Activated CD8-positive, alpha-beta memory T cell treated with anti-CD3 and anti-CD28 coated beads for 4 hours (primary cell): ENCODE measurements around the gene KCND3.
"Not testable (repeated sequence)": the region's sequence is repeated elsewhere in the genome, so short reads cannot be mapped to it uniquely, and the experiment has no call there.

Experiments used
- DNase-seq, 2 donors: peaks; one replicate each; pipeline ENCODE4 v3.0.0-alpha.2; 2020; ENCODE audit warnings: low read depth in 2 of 2

KCND3 gene

DNA sequence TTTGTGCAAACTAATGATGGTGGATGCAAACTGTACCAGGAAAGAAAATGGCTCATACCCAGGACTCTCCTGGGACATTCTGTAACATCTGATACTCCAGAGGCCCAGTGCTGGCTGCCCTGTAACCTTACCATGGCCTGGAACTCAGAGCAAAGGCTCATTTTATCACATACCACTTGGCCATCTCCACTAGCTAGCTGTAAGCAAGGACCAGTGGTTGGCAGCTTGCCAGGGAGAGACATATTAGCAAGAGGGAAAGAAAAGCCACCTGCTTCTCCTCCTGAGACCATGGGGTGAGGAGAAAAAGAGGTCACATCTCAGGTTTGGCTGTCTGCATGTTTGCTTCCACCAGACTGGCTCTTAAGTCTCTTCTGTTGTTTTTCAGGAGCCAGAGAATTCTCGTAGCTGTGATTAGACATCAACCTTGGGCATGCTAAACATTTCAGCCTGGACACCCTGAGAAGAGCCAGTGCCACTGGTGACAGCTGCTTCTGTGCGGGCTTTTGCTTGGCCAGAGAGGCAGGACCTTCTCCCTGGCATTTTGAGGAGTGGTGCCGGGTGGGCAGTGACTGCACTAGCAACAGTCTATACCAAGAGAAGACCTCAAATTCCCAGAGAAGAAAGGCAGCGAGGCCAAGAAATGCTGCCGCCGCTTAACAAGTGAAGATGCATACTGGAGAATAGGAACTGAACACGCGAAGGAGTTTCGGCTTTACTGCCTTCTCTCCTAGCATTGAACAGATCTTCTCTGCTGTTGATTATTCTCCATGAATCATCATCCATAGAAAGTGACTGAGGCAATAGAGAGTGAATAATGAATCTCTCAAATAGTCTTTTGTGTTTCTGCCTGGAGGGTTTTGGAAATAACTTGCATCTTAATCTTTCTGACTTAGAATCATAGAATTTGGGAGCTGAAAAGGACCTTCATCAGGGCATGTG lies 243.5 kb downstream of the KCND3 start:
- no peak for DNase-seq

DNA sequence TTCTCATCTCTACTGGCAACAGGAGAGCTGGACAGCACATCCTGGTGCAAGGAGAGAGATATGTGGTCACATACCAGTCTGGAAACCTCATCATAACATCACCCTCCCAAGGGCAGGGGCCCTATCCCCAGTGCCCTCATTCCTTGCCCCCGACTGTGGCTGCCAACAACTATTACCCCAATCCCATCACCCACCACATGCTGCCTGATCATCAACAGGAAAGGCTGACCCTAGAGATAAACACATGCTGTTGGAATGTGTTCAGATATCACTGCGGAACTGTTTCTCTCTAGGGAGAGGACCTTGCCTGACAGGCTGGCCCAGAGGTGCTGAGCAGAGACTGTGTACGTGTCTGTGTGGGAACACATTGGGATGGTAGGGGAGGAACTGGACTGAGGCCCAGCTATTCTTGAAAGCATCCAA lies 245.8 kb downstream of the KCND3 start:
- DNase-seq: no peak

DNA sequence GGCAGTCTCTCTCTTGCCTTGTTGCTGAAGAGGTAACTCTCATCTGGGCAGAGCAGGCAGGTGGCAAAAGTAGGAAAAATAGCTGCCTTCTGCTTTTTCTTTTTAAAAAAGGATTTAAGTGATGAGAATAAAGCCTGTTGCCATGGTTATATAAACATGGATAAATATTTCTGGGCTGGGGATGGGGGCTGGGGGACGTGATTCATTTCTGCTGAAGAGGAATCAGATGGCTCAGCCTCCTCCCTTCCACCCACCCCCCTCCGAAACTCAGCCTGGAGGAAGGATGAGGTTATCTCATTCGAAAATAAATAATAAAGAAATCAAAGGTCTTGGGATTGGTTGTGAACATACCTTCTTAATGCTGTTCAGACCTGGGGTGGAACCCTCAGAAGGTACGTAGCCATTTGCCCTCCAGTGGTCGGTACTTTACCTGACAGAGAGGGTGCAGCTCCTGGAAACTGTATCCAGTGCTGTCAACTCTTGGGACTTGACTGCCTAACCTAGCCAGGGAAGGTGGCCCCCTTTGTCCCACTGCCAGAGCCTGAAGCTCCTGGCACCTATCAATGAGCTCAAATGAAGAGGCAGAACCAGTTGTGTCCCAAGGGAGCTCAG lies 246.4 kb downstream of the KCND3 start:
- no peak for DNase-seq

DNA sequence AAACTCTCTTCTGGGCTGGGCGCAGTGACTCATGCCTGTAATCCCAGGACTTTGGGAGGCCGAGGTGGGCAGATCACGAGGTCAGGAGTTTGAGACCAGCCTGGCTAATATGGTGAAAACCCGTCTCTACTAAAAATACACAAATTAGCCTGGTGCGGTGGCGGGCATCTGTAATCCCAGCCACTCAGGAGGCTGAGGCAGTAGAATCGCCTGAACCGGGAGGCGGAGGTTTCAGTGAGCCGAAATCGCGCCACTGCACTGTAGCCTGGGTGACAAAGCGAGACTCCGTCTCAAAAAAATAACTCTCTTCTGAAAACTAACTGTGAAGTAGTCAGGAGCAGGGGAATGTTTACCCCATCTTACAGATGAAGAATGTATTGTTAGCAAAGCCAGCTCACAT lies 247.2 kb downstream of the KCND3 start:
- DNase-seq: not testable (repeated sequence)

DNA sequence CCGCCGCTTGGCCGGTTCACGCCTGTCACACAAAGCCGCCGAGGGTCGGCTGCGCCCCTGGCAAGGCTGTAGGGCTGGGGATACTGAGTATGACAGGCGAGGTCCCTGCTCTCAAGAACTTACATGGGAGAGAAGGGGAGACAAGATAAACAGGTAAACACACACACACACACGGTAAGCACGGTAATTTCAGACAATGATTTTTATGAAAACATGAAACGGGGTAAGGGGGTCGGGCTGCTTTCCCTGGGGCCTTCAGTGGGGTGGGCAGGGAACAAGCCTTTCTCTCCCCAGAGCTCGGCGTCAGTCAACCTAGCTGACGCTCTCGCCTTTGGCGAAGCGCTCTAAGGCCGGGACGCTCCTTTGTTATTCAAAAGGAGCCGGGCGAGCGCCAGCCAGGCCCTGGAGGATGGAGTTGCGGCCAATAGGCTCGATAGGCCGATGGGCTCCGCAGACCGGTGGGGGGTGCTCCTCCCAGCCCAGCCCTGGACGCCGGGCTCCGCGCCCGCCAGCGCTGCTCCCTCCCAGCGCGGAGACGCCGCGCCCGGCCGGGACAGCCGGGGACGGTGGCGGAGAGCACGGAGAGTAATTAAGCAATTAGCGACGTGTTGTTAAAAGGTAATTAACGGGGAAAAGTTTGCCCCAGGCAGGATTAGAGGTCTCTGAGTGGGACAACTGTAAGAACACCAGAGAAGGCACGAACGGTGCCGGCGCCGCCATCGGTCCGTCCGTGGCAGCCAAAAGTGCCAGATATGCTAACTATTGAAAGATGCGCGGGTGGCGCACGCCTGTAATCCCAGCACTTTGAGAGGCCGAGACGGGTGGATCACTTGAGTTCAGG lies 249.3 kb downstream of the KCND3 start:
- no peak for DNase-seq

DNA sequence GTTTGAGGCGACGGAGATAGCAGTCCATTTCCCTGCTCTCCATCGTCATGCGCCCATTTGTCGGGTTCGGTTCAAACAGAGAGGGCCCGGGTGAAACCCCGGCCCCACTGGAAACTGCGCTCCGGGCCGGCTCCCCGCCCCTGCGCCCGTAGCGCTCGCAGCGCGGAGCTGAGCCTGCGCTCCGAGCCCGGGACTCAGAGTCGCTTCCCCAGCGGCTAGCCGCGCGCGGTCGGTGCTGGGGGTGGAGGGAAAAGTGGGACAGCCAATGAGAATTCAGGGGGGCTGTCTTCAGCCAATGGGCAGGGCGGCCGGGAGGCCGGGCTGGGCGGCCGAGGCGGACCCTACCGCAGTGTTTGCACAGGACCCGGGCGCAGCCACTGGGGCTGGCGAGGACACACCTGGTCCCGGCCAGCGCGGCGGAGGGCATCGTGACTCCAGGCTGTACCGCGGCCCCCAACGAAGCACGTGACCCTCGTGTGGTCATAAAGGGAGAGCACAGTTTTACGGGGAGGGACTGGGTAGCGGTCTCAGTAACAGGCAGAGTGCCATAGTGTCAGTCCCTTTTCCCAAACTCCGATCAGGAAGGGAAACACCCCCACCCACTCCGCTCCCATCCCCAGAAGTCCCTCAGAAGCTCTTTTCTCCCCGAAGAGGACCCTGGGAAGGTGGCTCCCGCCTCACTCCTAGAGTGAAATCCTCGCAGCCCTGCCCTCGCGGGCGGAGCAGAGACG lies 250.1 kb downstream of the KCND3 start, which contains the start of gene INKA2:
TSS of gene INKA2 (minus strand) at position 202 of the 731 bp plus-strand sequence. CDS start at position 49, 153 bp downstream.
- peak; percentile 39 to 41 for DNase-seq

DNA sequence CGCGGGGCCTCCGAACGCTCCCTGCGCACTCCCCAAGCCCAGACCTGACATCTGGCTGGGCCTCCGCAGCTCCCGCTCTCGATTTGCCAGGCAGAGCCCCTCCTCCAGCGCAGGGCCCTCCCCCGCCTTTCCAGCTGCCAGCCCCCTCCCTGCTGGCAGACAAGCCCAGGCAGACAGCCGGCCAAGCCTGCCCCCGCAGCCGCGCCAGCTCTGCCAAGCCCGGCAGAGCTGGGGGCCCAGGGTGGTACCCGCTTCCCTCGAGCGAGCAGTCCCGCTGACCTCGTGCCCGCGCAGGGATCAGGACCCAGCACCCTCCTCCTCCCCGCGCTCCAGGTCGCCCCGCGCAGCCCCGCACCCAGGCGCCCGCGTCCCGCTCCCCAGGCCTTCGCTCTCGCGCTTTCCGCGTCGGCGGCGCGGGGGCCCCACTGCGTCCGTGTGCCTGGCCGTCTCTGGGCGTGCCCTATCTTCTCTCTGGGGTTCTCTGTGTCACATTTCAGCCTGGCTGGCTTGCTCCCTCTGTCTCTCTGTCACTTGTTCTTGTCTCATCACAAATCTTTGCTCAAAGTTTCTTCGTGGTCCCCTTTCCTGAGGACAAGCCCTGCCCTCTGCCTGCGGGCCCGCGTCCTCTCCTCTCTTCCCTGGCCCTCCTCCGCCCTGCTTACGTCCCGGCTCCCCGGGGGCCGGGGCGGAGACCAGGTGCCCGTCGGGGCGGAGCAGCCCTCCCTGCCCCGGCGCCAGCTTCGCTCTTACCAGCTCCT lies 250.9 kb downstream of the KCND3 start:
- no peak for DNase-seq

DNA sequence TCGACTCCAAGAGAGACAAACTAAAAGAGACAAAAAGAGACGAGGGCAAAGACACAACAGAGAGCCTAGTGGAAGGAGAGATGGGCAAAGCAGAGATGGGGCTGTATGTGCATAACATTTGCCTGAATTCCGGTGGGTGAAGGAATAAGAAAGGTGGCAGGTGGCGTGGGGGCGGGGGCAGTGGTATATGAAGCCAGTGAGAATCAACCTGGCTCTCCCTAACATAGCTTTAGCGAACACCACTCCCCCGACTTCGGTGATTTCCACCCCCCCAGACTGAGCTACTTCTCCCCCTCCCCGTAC lies 251.4 kb downstream of the KCND3 start:
- DNase-seq: no peak

DNA sequence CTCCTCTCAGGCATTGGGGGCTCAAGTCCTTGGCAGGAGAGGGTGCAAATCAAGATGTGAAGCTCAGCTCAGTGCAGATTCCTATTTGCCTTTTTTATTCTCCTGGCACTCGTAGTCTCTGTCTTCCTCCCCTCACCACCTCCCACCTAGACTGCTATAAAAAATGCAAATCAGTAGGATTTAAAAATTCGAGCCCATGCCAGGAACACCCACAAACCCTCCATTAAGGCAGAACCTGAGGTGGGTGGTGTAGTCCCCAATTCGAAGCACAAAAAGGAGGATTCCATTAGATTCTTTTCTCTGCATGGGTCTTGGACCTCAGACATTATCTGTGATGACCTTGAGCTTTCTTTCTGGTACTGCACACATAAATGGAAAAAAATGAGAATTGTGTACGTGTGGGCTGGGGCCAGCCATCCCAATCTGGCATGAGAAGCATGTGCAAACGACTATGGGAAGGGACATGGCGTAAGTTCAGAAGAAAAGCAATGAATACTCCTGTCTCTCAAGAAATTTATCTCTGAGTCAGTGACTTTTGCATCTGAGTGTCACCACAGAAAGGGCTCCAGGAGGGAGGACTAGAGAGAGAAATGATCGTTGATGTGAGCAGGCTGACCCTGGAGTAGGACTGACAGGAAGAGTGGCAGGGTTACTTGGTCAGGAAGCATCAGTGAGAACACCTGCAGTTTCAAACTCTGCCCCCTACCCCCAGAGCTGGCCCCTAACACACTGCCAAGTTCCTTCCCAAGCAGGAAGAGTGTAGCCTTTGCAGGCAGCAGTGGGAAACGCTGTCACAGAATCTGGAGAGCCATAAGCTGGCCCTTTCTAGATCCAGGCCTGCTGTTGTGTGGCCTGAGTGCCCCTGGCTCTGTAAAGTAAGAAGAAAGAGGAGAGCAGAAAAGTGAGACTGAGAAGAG lies 252.0 kb downstream of the KCND3 start:
- DNase-seq: no peak

DNA sequence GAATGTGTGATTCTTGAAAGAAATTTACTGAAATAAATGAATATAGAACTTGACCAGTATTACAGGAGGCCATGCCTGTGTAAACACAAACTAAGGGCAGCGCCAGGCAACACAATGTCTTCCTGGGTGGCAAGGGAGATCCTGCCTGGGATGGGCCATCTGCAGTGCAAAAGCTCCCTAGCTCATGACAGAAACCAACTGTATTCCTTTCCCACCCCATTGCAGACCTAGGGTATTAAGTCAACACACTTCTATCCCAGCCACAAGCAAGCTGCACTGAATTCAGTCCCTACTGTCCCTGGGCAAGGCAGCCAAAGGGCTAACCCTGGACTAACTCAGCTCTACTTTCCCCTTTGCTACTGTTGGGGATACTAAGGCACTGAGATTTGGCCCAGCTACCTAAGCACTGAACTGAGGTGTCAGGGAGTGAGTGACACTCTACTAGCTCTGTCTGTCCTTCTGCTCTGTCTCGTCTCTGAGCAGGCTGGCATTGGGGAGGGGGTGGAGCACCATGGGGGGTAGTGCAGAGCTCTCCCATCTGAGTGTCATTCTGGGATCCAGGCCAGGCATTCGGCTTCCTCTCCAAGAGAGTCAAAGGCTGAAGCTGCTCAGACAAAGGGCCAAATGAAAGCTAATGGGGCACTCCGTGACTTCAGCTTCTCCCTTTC lies 252.8 kb downstream of the KCND3 start:
- no peak for DNase-seq

DNA sequence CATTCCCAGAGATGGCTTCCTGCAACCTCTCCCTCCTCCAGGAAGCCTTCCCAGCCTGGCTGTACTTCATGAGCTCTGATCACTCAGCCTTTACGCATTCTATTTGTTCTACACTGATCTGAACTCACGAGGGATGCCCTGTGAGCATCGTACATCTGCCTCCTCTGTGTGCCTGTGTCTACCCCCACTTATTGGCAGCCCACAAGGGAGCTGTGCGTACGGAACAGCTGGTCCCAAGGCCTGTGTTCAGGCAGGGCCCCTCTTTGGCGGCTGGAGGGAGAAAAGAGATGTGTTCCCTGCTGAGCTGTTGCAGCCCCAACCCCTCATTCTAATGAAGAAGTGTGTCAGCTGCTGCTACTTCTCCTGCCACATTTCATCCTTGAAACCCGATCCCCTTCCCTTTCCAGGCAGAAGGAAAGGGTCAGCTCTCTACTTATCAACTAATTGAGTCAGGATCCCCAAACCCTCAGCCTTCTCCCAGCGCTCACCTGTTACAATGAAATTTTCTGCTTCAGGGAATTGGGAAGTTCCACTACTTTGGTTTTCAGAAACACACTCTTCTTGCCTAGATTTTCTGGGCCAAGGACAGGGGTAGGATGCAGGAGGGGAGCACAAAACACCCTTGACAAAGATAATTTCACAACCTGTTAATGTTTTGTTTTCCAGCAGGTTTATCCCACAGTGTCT lies 253.5 kb downstream of the KCND3 start:
- no peak for DNase-seq

DNA sequence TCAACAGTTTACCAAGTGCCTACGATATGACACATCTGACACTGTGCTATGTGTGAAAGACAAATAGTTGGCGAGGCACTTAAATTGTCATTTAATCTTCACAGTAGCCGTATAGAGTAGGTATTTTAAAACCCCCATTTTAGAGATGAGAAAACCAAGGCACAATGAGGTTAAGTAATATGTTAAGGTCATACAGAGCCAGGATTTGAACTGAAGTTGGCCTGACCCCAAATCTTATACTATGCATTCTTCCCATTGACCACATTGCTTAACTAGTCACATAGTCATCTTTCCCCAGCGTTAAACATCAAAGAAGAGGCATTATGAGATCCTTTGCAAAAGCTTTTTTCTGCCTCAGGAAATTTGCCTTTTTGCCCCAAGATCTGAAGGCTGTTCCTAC lies 254.1 kb downstream of the KCND3 start:
- DNase-seq: no peak

DNA sequence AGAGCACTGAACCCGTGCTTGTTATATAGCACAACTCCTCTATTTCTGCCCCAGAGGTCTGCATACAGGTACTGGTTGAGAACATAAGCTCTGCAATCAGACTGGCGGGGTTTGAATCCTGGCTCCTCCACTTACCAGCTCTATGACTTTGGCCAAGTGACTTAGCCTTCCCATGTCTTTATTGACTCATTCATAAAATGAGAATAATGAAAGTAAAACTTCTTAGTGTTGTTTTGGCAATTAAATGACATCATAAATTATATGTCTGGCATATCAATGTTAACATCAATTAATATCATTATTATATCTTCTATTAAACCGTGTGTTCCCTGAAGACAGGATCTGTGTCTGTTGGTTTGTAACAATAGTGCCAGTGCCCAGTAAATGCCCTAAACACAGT lies 254.6 kb downstream of the KCND3 start:
- DNase-seq: no peak

DNA sequence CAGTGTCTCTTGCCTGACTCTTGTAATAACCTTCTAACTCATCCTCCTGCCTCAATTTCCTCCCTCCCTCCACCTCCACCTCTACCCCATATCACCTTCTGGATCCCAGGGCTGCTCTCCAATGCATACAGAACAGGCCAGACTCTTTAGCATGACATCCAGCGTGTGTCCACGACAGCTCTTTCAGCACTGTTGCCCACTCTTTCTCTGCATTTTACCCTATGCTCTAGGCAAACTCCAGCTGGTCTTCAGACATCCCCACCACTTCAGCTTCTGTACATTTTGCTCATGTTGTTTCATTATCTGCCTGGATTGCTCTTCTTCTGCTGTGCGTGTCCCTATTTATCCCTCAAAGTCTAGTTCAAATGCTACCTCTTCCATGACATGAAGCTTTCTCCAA lies 255.0 kb downstream of the KCND3 start:
- DNase-seq: no peak

DNA sequence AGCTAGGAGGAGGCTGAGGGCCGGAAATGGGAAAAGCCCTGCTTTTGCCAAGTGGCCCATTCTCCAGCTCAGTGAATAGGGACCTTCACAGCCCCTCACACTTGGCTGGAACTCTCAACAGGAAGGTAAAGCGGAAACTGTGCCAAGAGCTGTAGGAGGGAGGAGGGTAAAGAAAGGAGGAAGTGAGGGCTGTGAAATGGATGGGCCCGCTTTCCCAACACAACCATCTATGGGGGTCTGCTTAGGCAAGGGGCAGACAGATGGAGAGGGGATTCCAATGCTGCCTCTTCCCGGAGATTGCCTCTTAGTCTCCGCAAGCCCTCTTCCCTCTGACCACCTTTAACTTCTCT lies 255.5 kb downstream of the KCND3 start:
- DNase-seq: no peak

DNA sequence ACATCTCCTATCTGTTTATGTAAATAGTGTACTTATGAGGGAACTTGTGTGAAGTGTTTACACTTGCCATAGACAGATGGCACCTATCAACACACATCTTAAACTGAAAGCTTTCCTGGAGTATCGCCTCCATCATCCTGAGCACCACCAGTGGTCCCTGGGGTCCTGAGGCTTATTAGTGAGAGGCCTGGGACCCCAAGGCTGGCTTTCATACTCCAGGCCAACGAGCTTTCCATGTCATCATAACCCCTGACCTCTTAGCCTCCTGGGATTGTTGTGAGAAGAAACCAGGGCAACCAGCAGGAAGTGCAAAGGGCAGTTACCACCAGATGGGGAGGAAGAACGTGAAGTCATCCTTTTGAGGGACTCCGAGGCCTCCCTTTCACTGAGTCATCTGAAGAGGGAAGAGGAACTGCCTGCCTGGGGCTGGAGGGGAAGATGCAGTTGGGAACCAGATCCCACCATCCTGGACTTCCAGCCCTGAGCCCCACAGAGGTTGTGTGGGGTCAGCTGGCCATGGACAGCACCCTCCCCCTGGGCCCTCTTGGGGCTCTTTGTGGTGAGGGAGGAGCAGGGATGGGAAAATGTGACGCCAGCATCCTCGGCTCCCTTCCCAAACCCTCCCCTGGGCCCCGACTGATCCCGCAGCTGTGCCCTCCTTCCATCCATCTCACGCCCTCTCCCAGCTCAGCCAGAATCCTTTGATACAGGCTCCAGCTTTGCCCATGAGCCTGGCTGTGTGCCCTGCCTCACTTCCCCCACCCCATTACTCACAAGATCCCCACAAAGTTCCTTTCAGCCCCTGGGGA lies 256.1 kb downstream of the KCND3 start:
- DNase-seq: no peak

DNA sequence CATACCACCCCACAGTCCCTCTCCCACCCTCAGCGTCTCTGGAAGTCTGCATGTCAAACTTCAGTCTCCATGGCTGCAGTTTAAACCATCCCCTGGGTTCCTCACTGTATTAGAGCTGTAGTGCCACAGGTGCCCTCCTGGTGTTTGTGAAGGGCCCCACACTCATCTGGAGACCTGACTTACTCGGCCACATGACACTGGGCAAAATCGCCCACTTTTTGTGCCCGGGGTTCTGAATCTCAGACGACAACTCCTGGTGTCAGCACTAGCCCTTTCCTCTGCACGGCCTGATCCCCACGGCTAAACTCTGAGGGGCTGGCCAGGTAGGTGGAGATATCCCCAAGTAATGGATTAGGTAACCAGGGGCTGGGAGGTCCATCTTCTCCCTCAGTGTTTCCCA lies 256.8 kb downstream of the KCND3 start:
- DNase-seq: no peak

DNA sequence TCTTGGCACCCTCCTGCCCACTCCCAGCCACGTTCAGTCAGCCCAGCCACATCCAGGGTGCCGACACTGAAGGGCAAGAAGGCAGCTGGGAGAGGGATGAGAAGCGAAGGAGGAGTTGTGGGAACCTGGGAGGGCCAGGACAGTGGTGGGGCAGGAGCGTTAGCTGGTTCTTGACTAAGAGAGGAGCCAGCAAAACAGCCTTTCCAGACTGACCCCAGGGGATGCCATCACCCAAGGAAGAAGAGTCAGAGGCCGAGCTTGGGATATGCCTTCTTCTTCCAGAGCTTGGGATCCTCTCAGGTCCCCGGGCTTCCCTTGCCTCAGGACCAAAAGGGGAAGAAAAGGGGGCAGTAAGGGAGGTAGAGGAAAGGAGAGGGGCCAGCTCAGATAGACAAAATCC lies 257.5 kb downstream of the KCND3 start:
- DNase-seq: no peak
